Lower leg skin (tissue), 4 donors: ENCODE measurements around the gene AKAP9. TPM values are rescaled to one million over a fixed set of nuclear protein-coding genes. Genes with fewer than 3 reads are reported as not detected.
A peak's percentile ranks its signal among the peaks of the same experiment; 100 is the strongest.
"Not testable (repeated sequence)": the region's sequence is repeated elsewhere in the genome, so short reads cannot be mapped to it uniquely, and the experiment has no call there.

ENCODE experiments used
- DNase-seq, 2 donors: peaks; one replicate each; pipeline ENCODE4 v3.0.0-alpha.2; 2019; ENCODE audit warnings: low spot score in 2 of 2
- H3K4me3 ChIP-seq: fragments of 200-600 bp; sonication (generic); 2 replicates; pipeline ENCODE4 v1.5.1; 2017; ENCODE audit warnings: mild to moderate bottlenecking, low read depth; ENCODE audit not compliant: poor library complexity, severe bottlenecking
- CTCF ChIP-seq, 3 donors: fragments of 450-650 bp; IDR thresholded peaks; one replicate each; pipeline ENCODE4 v1.5.1; 2016; ENCODE audit warnings: antibody characterized with exemption in 3 of 3, mild to moderate bottlenecking in 3 of 3, moderate library complexity in 2 of 3
- POLR2A ChIP-seq, 2 donors: fragments of 450-650 bp; IDR thresholded peaks; one replicate each; pipeline ENCODE4 v1.6.1; 2016 to 2017; ENCODE audit warnings: antibody characterized with exemption in 2 of 2, mild to moderate bottlenecking in 1 of 2, moderate library complexity in 1 of 2
- WGBS, 2 donors: methylation state at CpG; one replicate each; pipeline ENCODE4 v1.1.5; 2018; 5-methylcytosine and 5-hydroxymethylcytosine counted together
- intact Hi-C: fragments of 100-400 bp; cut with DNase I; formaldehyde crosslinking; loops from one replicate; pipeline ENCODE4 v1.15.0; 2023; ENCODE audit warnings: low total_unique reads
- total RNA-seq, 4 donors: library from RNA; depleted of rRNA; stranded (reverse); fragments of >200 nt; gene quantifications; one replicate each; pipeline ENCODE4 v1.1.0, GENCODE V29; 2016

Gene AKAP9
- total RNA-seq, 4 donors from 2014 or later, result 52.9 to 74.8 (median 64.4) TPM

GRCh38 chr7:91940171-91940570, 491 bp upstream of the AKAP9 start:
- peak in 1 of 2 donors; percentile 25 for DNase-seq
- H3K4me3 ChIP-seq, result peak overlapping the region; percentile 89
- 0 to 1% methylated on average over 12 of the region's 12 CpGs for WGBS, 2 donors
- TF ChIP-seq POLR2A (IDR thresholded peaks at IDR 0.05), result no peak
- no peak for TF ChIP-seq CTCF (IDR thresholded peaks at IDR 0.05)
- intact Hi-C loops, result no loop called here

GRCh38 chr7:91941450-91941849, 788 bp downstream of the AKAP9 start:
- 1 to 3% methylated on average over 7 of the region's 7 CpGs for WGBS, 2 donors
- peak in 1 of 2 donors; percentile 28 for DNase-seq
- H3K4me3 ChIP-seq, result peak overlapping the region; percentile 89
- intact Hi-C loops, result no loop called here
- TF ChIP-seq POLR2A (IDR thresholded peaks at IDR 0.05), result no peak
- no peak for TF ChIP-seq CTCF (IDR thresholded peaks at IDR 0.05)

- WGBS, 2 donors, result 41 to 48% methylated on average over 2 of the region's 2 CpGs
- TF ChIP-seq CTCF (IDR thresholded peaks at IDR 0.05) (no peak), POLR2A (IDR thresholded peaks at IDR 0.05) (no peak)
- DNase-seq, result no peak
- H3K4me3 ChIP-seq, result no peak overlapping the region
- intact Hi-C loops, result no loop called here
Observed at GRCh38 chr7:91942312-91942711, 1.6 kb downstream of the AKAP9 start.

- intact Hi-C loops, H3K4me3 ChIP-seq, DNase-seq: not testable (repeated sequence)
- 92 to 95% methylated on average over 5 of the region's 5 CpGs for WGBS, 2 donors
Observed at GRCh38 chr7:91944970-91945369, 4.3 kb downstream of the AKAP9 start.

DNA sequence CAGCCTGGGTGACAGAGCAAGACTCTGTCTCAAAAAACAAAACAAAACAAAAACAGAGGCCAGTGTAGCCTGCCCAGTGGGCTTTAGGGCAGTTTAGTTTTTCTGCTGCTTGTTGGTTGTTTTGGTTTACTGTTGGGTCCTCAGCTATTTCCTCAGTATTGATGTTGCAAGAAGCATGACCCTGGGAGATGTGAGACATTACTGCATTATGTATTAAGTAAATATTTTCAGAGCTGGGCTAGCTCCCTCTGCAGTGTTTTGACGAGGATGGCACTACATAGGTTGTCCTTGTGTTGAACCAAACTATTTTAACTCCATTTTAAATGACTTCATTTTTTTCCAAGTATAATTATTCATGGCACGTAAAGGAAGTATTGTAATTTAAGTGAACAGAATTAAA, 4.8 kb downstream of the AKAP9 start:
- DNase-seq, result no peak

GRCh38 chr7:91946549-91946948, 5.9 kb downstream of the AKAP9 start:
- DNase-seq, result no peak
- intact Hi-C loops, result no loop called here
- H3K4me3 ChIP-seq, result no peak overlapping the region
- TF ChIP-seq POLR2A (IDR thresholded peaks at IDR 0.05) (no peak), CTCF (IDR thresholded peaks at IDR 0.05) (no peak)
- WGBS, 2 donors, result 69% methylated on average over 3 of the region's 3 CpGs

More for the DNA sequence above, 4.8 kb downstream of the AKAP9 start:
- intact Hi-C loops, result no loop called here
- H3K4me3 ChIP-seq, result no peak overlapping the region
- no peak for TF ChIP-seq CTCF (IDR thresholded peaks at IDR 0.05)
- no peak for TF ChIP-seq POLR2A (IDR thresholded peaks at IDR 0.05)
- WGBS, 2 donors, result 39 to 44% methylated on average over 2 of the region's 2 CpGs
